HepG2 (cell line): ENCODE data around the gene RNF208. TPM values are rescaled to one million over a fixed set of nuclear protein-coding genes. Genes with fewer than 3 reads are reported as not detected.

Experiments
- ATRX ChIP-seq: sonication (generic); formaldehyde crosslinking; IDR thresholded peaks from 2 replicates; pipeline ENCODE4 v1.4.0; 2020; ENCODE audit warnings: missing genetic modification reagents, borderline replicate concordance
- NPAS2 ChIP-seq: sonication (generic); formaldehyde crosslinking; IDR thresholded peaks from 2 replicates; pipeline ENCODE4 v1.8.0; 2022; ENCODE audit warnings: mild to moderate bottlenecking, missing genetic modification reagents, borderline replicate concordance
- PHF20 ChIP-seq: sonication (generic); formaldehyde crosslinking; IDR thresholded peaks from 2 replicates; pipeline ENCODE4 v1.5.0; 2020; ENCODE audit warnings: mild to moderate bottlenecking, missing genetic modification reagents
- PHF8 ChIP-seq: sonication (generic); formaldehyde crosslinking; IDR thresholded peaks from 2 replicates; pipeline ENCODE4 v1.5.0; 2020; ENCODE audit warnings: missing genetic modification reagents
- PRDM10 ChIP-seq: sonication (generic); formaldehyde crosslinking; IDR thresholded peaks from 2 replicates; pipeline ENCODE4 v1.4.0; 2020; ENCODE audit warnings: low read depth, missing genetic modification reagents
- SOX13 ChIP-seq, 3 experiments: fragments of 450-650 bp in 1 of 3; sonication (generic) in 1 of 3; formaldehyde crosslinking in 1 of 3; IDR thresholded peaks in 2 of 3; conservative IDR thresholded peaks in 1 of 3; 2 replicates each; pipeline versions ENCODE4 v1.5.0 to v1.6.1; 2016 to 2020; ENCODE audit warnings: antibody characterized with exemption in 1 of 3, mild to moderate bottlenecking in 1 of 3, missing compliant biosample characterization in 1 of 3, missing genetic modification reagents in 1 of 3, moderate library complexity in 1 of 3
- SP4 ChIP-seq: sonication (generic); formaldehyde crosslinking; IDR thresholded peaks from 2 replicates; pipeline ENCODE4 v1.8.1; 2023; ENCODE audit warnings: mild to moderate bottlenecking, missing genetic modification reagents
- SRF ChIP-seq: IDR thresholded peaks from 2 replicates; pipeline ENCODE4 v1.6.1; 2011; ENCODE audit warnings: mild to moderate bottlenecking, low read depth, low read length, moderate library complexity
- SRSF1 ChIP-seq: fragments of 200-400 bp; formaldehyde crosslinking; optimal IDR thresholded peaks from 2 replicates; pipeline ENCODE3; 2017; ENCODE audit warnings: mild to moderate bottlenecking, low read depth, low read length, moderate library complexity
- USF2 ChIP-seq, 2 experiments: sonication (generic) in 1 of 2; formaldehyde crosslinking in 1 of 2; IDR thresholded peaks; 2 replicates each; pipeline versions ENCODE4 v1.5.1 to v1.6.1; 2011 to 2020; ENCODE audit warnings: borderline replicate concordance in 1 of 2, low read depth in 1 of 2, low read length in 1 of 2, mild to moderate bottlenecking in 1 of 2, missing genetic modification reagents in 1 of 2, moderate library complexity in 1 of 2
- ZBTB8A ChIP-seq: sonication (generic); formaldehyde crosslinking; IDR thresholded peaks from 2 replicates; pipeline ENCODE4 v1.4.0; 2020; ENCODE audit warnings: mild to moderate bottlenecking, low read depth, missing genetic modification reagents, borderline replicate concordance
- ZNF264 ChIP-seq: sonication (generic); formaldehyde crosslinking; IDR thresholded peaks from 2 replicates; pipeline ENCODE4 v1.4.0; 2020; ENCODE audit warnings: missing genetic modification reagents
- ZNF644 ChIP-seq: IDR thresholded peaks from 2 replicates; pipeline ENCODE4 v1.6.1; 2016; ENCODE audit warnings: low read depth
- ZNF646 ChIP-seq: sonication (generic); formaldehyde crosslinking; IDR thresholded peaks from 2 replicates; pipeline ENCODE4 v1.9.0; 2021; ENCODE audit warnings: mild to moderate bottlenecking, missing genetic modification reagents
- polyA plus RNA-seq, 8 experiments: library from polyadenylated mRNA; depleted of rRNA in 3 of 8; stranded (reverse) in 7 of 8; unstranded in 1 of 8; fragments of >200 nt; fragmentation: Illumina TruSeq in 4 of 8; extraction: Trizol in 4 of 8; gene quantifications; 2 replicates each; pipeline versions ENCODE4 v1.2.1 to v1.2.3, GENCODE V29; 2011 to 2016; ENCODE audit warnings: low read depth in 4 of 8, missing spikeins in 1 of 8, mixed read lengths in 1 of 8; ENCODE audit not compliant: insufficient read depth in 1 of 8
- total RNA-seq, 5 experiments: library from RNA; depleted of rRNA; stranded (reverse); fragments of >200 nt; fragmentation: Illumina TruSeq; extraction: Trizol; gene quantifications; 2 replicates each; pipeline ENCODE4 v1.2.3, GENCODE V29; 2016; ENCODE audit warnings: low read depth in 1 of 5

Gene RNF208
- total and polyA plus RNA-seq, 2 of the 13 experiments (the other 11 are each of a cell fraction or from before 2014, with no cell fraction given), result 1.6 to 2.1 TPM

- peak; percentile 69 for TF ChIP-seq SRSF1
- TF ChIP-seq SRF, result no peak
- no peak for TF ChIP-seq USF2 (IDR thresholded peaks at IDR 0.05; ENCODE audit: low read depth, low read length)
- no peak for TF ChIP-seq USF2 (CRISPR knock-in tag; IDR thresholded peaks at IDR 0.05; ENCODE audit: borderline replicate concordance)
- TF ChIP-seq PHF20 (CRISPR knock-in tag), result no peak; the same call in none of the 2 replicates
- no peak for TF ChIP-seq ZNF646
- TF ChIP-seq SP4 (CRISPR knock-in tag), result no peak
- TF ChIP-seq PRDM10 (CRISPR knock-in tag), result no peak
- TF ChIP-seq NPAS2, result no peak
- no peak for TF ChIP-seq ZBTB8A (CRISPR knock-in tag)
- no peak for TF ChIP-seq ZNF644 (CRISPR knock-in tag)
- peak; percentile 82; the same call in 1 of the 2 replicates for TF ChIP-seq ZNF264 (CRISPR knock-in tag)
- no peak for TF ChIP-seq ATRX (CRISPR knock-in tag)
- TF ChIP-seq SOX13 (IDR thresholded peaks at IDR 0.05), result no peak
- no peak; a peak in 1 of 4 replicates for TF ChIP-seq SOX13 (CRISPR knock-in tag; conservative IDR thresholded peaks at IDR 0.05 in 1 of 2, IDR thresholded peaks at IDR 0.05 in 1 of 2)
- peak; percentile 84 for TF ChIP-seq PHF8
Measured at GRCh38 chr9:137240318-137240840, 18.3 kb upstream of the RNF208 start (continued).
